ENCODE results near the gene SAMD5. TPM values are rescaled to one million over a fixed set of nuclear protein-coding genes. Genes with fewer than 3 reads are reported as not detected.

Gene SAMD5
- total and polyA plus RNA-seq, 3 donors from 2014 or later: 4.9 to 27.9 (median 27.2) TPM

GRCh38 chr6:147589739-147590250 lies 81.3 kb downstream of the SAMD5 start:
- Histone ChIP-seq H3K36me3 (ENCODE audit: low read depth, missing control alignments) (no peaks in the 10 kb centered on the region), H3K4me1 (no peaks in the 10 kb centered on the region), H3K27ac (no peak overlapping the region), H3K27me3 (no peaks in the 10 kb centered on the region), H3K4me3 (no peak overlapping the region), H3K9me3 (no peaks in the 10 kb centered on the region)
- DNase-seq: no peak
- intact Hi-C loops (cut with DNase I; ENCODE audit: low total_unique reads): no loop called here
- 0 to 49% methylated on average over 1 of the region's 1 CpG for WGBS, 2 donors
- no peak for TF ChIP-seq POLR2A (IDR thresholded peaks at IDR 0.05)
- no peak for TF ChIP-seq CTCF (IDR thresholded peaks at IDR 0.05)

- WGBS, 2 donors: 60 to 62% methylated on average over 3 of the region's 3 CpGs
- H3K9me3 ChIP-seq: no peaks in the 10 kb centered on the region
Measured at GRCh38 chr6:147595961-147596360, 87.5 kb downstream of the SAMD5 start.

GRCh38 chr6:147603392-147604081 lies 95.0 kb downstream of the SAMD5 start:
- TF ChIP-seq POLR2A (IDR thresholded peaks at IDR 0.05) (no peak), CTCF (IDR thresholded peaks at IDR 0.05) (no peak)
- intact Hi-C loops (cut with DNase I; ENCODE audit: low total_unique reads): no loop called here
- Histone ChIP-seq H3K27me3 (no peaks in the 10 kb centered on the region), H3K27ac (no peak overlapping the region), H3K4me1 (no peaks in the 10 kb centered on the region), H3K4me3 (no peak overlapping the region), H3K9me3 (no peaks in the 10 kb centered on the region), H3K36me3 (ENCODE audit: low read depth, missing control alignments) (no peaks in the 10 kb centered on the region)
- 74 to 83% methylated on average over 2 of the region's 2 CpGs for WGBS, 2 donors
- DNase-seq: no peak

More at GRCh38 chr6:147595961-147596360, 87.5 kb downstream of the SAMD5 start:
- Histone ChIP-seq H3K36me3 (ENCODE audit: low read depth, missing control alignments) (no peaks in the 10 kb centered on the region), H3K4me3 (no peak overlapping the region), H3K4me1 (no peaks in the 10 kb centered on the region), H3K27ac (no peak overlapping the region), H3K27me3 (no peaks in the 10 kb centered on the region)
- intact Hi-C loops (cut with DNase I; ENCODE audit: low total_unique reads): no loop called here
- no peak for TF ChIP-seq POLR2A (IDR thresholded peaks at IDR 0.05)
- TF ChIP-seq CTCF (IDR thresholded peaks at IDR 0.05): no peak
- DNase-seq: no peak

- TF ChIP-seq CTCF (IDR thresholded peaks at IDR 0.05) (no peak), POLR2A (IDR thresholded peaks at IDR 0.05) (no peak)
- Histone ChIP-seq H3K27ac (no peak overlapping the region), H3K9me3 (no peaks in the 10 kb centered on the region), H3K4me1 (no peaks in the 10 kb centered on the region), H3K27me3 (no peaks in the 10 kb centered on the region), H3K4me3 (no peak overlapping the region), H3K36me3 (ENCODE audit: low read depth, missing control alignments) (no peaks in the 10 kb centered on the region)
- intact Hi-C loops (cut with DNase I; ENCODE audit: low total_unique reads): no loop called here
- WGBS, 2 donors: 81 to 84% methylated on average over 4 of the region's 4 CpGs
- DNase-seq: no peak
Measured at GRCh38 chr6:147604373-147604772, 95.9 kb downstream of the SAMD5 start.

- no peaks in the 10 kb centered on the region for H3K36me3 ChIP-seq (ENCODE audit: low read depth, missing control alignments)
- TF ChIP-seq POLR2A (IDR thresholded peaks at IDR 0.05) (no peak), CTCF (IDR thresholded peaks at IDR 0.05) (no peak)
- no peak for DNase-seq
- H3K4me3 ChIP-seq: no peak overlapping the region
- WGBS, 2 donors: 97% methylated on average over 5 of the region's 5 CpGs
- no peaks in the 10 kb centered on the region for H3K27me3 ChIP-seq
- H3K4me1 ChIP-seq: no peaks in the 10 kb centered on the region
- no peak overlapping the region for H3K27ac ChIP-seq
- intact Hi-C loops (cut with DNase I; ENCODE audit: low total_unique reads): no loop called here
- H3K9me3 ChIP-seq: no peaks in the 10 kb centered on the region
Measured at GRCh38 chr6:147611992-147612391, 103.5 kb downstream of the SAMD5 start.
